Thoracic aorta (tissue), 2 donors: ENCODE results near the gene UNCX. TPM values are rescaled to one million over a fixed set of nuclear protein-coding genes. Genes with fewer than 3 reads are reported as not detected.
"Not testable (repeated sequence)": the region's sequence is repeated elsewhere in the genome, so short reads cannot be mapped to it uniquely, and the experiment has no call there.

Experiments
- ATAC-seq: fragments of 150-250 bp; one replicate; pipeline ENCODE4 v1.8.0; 2017; ENCODE audit warnings: low read depth; ENCODE audit not compliant: insufficient number of reproducible peaks, low FRiP score
- DNase-seq: peaks from one replicate; pipeline ENCODE4 v3.0.0-alpha.2; 2020; ENCODE audit warnings: low spot score
- H3K27ac ChIP-seq, 2 donors: fragments of 200-600 bp; sonication (generic); 1 replicate in 1 of 2; 2 replicates in 1 of 2; pipeline ENCODE4 v1.5.1; 2016; ENCODE audit warnings: mild to moderate bottlenecking in 2 of 2, moderate library complexity in 2 of 2
- H3K27me3 ChIP-seq: fragments of 200-600 bp; sonication (generic); replicated peaks from 2 replicates; pipeline ENCODE4 v1.6.0; 2016; ENCODE audit warnings: mild to moderate bottlenecking; ENCODE audit not compliant: insufficient read depth
- H3K36me3 ChIP-seq: fragments of 200-600 bp; sonication (generic); one replicate; pipeline ENCODE4 v1.5.1; 2016
- H3K4me1 ChIP-seq, 2 donors: fragments of 200-600 bp; sonication (generic); 1 replicate in 1 of 2; 2 replicates in 1 of 2; pipeline versions ENCODE4 v1.5.1 to v1.6.0; 2016; ENCODE audit warnings: low read depth in 2 of 2, mild to moderate bottlenecking in 1 of 2; ENCODE audit not compliant: control insufficient read depth in 1 of 2
- H3K4me3 ChIP-seq: fragments of 200-600 bp; sonication (generic); 2 replicates; pipeline ENCODE4 v1.5.1; 2016; ENCODE audit warnings: mild to moderate bottlenecking
- H3K9me3 ChIP-seq: fragments of 200-600 bp; sonication (generic); 2 replicates; pipeline ENCODE4 v1.5.1; 2016
- total RNA-seq, 2 donors: library from RNA; depleted of rRNA; stranded (reverse); fragments of >200 nt; gene quantifications; one replicate each; pipeline versions ENCODE4 v1.1.0 to v1.2.3, GENCODE V29; 2016
- TF ChIP-seq, protein P1 (sequence below): fragments of 200-600 bp; sonication (generic); IDR thresholded peaks from one replicate; pipeline ENCODE4 v1.5.1; 2019; ENCODE audit warnings: antibody characterized with exemption

Gene UNCX
- total RNA-seq, 2 donors from 2014 or later, result not detected

DNA sequence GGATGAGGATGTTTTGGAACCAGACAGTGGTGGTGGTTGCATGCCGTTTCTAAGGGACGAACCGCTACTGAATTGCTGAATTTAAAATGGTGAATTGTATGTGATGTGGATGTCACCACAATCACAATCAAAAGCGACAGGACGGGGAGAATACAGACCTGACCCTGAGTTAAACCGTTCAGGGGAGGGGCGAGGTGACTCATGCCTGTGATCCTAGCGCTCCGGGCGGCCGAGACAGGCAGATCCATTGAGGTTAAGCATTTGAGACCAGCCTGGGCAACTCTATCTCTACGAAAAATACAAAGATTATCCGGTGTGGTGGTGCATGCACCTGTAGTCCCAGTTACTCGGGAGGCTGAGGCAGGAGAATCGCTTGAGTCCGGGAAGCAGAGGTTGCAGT, 46.4 kb downstream of the UNCX start:
- Histone ChIP-seq H3K4me1 (no peaks in the 10 kb centered on the region), H3K9me3 (no peaks in the 10 kb centered on the region), H3K4me3 (no peak overlapping the region), H3K27ac (no peak overlapping the region), H3K27me3 (no peaks in the 10 kb centered on the region), H3K36me3 (no peaks in the 10 kb centered on the region)
- no peak for DNase-seq
- TF ChIP-seq, protein P1, sequence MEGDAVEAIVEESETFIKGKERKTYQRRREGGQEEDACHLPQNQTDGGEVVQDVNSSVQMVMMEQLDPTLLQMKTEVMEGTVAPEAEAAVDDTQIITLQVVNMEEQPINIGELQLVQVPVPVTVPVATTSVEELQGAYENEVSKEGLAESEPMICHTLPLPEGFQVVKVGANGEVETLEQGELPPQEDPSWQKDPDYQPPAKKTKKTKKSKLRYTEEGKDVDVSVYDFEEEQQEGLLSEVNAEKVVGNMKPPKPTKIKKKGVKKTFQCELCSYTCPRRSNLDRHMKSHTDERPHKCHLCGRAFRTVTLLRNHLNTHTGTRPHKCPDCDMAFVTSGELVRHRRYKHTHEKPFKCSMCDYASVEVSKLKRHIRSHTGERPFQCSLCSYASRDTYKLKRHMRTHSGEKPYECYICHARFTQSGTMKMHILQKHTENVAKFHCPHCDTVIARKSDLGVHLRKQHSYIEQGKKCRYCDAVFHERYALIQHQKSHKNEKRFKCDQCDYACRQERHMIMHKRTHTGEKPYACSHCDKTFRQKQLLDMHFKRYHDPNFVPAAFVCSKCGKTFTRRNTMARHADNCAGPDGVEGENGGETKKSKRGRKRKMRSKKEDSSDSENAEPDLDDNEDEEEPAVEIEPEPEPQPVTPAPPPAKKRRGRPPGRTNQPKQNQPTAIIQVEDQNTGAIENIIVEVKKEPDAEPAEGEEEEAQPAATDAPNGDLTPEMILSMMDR, result no peak
- ATAC-seq, result no peak

DNA sequence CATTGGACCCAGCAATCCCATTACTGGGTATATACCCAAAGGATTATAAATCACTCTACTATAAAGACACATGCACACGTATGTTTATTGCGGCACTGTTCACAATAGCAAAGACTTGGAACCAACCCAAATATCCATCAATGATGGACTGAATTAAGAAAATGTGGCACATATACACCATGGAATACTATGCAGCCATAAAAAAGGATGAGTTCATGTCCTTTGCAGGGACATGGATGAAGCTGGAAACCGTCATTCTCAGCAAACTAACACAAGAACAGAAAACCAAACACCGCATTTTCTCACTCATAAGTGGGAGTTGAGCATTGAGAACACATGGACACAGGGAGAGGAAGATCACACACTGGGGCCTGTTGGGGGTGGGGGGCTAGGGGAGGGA, 47.2 kb downstream of the UNCX start:
- not testable (repeated sequence) for H3K36me3 ChIP-seq, H3K4me1 ChIP-seq, H3K27ac ChIP-seq, H3K4me3 ChIP-seq, H3K9me3 ChIP-seq, H3K27me3 ChIP-seq, ATAC-seq, DNase-seq

DNA sequence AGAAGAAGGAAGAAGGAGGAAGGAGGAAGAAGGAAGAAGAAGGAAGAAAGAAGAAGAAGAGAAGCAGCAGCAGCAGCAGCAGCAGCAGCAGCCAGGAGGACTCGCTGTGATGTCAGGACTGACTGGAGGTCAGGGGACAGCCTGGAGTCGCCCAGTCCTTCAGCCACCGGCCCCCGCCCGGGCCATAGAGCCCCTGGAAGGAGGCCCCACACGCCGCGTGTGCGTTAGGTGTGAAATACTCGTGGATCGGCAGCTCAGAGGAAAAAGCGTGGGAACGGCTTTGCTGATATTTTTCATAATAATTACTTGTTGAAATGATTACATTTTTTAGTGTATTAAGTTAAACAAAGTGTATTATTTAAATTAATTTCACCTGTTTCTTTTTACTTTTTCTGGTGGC, 48.4 kb downstream of the UNCX start:
- DNase-seq (no peak), ATAC-seq (no peak)
- Histone ChIP-seq H3K4me3 (no peak overlapping the region), H3K4me1 (no peaks in the 10 kb centered on the region), H3K9me3 (no peaks in the 10 kb centered on the region), H3K27me3 (no peaks in the 10 kb centered on the region), H3K36me3 (no peaks in the 10 kb centered on the region), H3K27ac (no peak overlapping the region)
- TF ChIP-seq, protein P1, result no peak

DNA sequence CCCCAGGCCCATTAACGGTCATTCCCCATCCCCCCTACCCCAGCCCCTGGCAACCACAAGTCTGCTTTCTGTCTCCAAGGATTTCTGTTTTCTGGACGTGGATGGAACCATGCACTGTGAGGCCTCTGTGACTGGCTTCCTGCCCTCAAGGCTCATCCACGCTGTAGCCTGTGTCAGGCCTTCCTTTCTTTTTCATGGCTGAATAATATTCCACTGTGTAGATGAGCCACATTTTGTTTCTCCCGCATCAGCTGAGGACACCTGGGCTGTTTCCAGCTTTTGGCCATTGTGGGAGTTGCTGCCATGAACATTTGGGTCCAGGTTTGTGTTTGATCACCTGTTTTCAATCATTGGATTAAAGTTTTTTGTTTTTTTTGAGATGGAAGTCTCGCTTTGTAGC, 50.0 kb downstream of the UNCX start:
- no peaks in the 10 kb centered on the region for H3K36me3 ChIP-seq
- no peaks in the 10 kb centered on the region for H3K9me3 ChIP-seq
- no peak for ATAC-seq
- H3K4me3 ChIP-seq, result no peak overlapping the region
- DNase-seq, result no peak
- no peak overlapping the region for H3K27ac ChIP-seq
- TF ChIP-seq, protein P1, result no peak
- no peaks in the 10 kb centered on the region for H3K4me1 ChIP-seq
- no peaks in the 10 kb centered on the region for H3K27me3 ChIP-seq

DNA sequence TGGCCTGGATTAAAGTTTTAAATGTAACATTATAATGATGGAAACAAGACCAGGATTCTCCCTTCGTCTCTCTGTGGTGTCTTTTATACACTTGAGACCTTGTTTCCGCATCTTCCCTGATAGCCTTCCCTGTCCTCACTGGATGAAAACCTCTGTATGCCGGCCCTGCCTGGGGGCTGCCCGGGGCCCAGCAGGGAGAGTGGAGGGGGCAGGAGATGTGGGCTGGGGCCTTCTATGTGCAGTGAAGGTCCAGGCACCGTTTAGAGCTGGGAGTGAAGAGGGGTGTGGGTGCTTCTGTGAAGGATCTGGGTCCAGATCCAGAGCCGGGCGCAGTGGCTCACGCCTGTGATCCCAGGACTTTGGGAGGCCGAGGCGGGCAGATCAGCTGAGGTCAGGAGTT, 50.7 kb downstream of the UNCX start:
- ATAC-seq (no peak), DNase-seq (no peak)
- no peaks in the 10 kb centered on the region for H3K27me3 ChIP-seq
- H3K4me3 ChIP-seq, result no peak overlapping the region
- H3K36me3 ChIP-seq, result no peaks in the 10 kb centered on the region
- H3K27ac ChIP-seq, result no peak overlapping the region
- no peaks in the 10 kb centered on the region for H3K9me3 ChIP-seq
- TF ChIP-seq, protein P1, result no peak
- no peaks in the 10 kb centered on the region for H3K4me1 ChIP-seq

DNA sequence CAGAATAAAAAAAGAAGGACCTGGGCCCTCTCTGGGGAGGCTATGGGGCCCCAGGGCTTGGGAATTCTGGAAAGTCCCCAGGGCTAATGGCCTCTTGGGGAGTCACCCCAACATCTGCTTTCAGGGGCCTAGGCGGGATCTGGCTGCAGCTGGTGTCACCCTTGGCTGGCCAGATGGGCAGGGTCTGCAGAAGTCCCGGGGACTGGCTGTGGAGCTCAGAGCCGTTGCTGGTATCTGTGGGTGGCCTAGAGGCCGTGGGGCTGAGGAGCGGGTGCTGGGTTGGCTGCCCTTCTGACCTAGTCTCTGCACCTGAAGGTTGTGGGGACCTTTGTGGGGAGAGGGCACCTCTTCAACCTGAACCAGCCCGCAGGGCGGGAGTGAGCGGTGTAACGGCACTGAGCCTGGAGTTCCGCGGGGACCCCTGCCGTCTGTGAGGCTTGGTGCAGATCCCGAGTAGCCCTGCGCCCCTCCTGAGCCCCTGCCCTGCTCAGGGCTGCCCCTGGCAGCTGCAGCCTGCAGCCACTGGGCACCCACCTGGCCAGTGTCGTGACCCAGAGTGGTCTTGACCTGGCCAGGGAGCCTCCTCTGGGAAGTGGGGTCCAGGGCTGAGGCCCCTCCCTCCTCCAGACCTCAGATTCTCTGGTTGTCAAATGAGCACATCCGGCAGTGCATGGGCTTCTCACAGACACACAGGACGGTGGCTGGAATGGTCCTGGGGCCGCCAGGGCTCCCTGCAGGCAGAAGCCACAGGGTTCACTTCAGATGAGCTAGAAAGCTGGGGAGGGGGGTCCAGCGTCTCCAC, 51.5 kb downstream of the UNCX start:
- no peaks in the 10 kb centered on the region for H3K27me3 ChIP-seq
- H3K4me1 ChIP-seq, result no peaks in the 10 kb centered on the region
- TF ChIP-seq, protein P1, result no peak
- no peaks in the 10 kb centered on the region for H3K36me3 ChIP-seq
- H3K27ac ChIP-seq, result no peak overlapping the region
- DNase-seq, result no peak
- ATAC-seq, result no peak
- H3K9me3 ChIP-seq, result no peaks in the 10 kb centered on the region
- H3K4me3 ChIP-seq, result no peak overlapping the region
